ENCODE results near the gene MRPS33.
"Not testable (repeated sequence)": the region's sequence is repeated elsewhere in the genome, so short reads cannot be mapped to it uniquely, and the experiment has no call there.

Gene MRPS33

DNA sequence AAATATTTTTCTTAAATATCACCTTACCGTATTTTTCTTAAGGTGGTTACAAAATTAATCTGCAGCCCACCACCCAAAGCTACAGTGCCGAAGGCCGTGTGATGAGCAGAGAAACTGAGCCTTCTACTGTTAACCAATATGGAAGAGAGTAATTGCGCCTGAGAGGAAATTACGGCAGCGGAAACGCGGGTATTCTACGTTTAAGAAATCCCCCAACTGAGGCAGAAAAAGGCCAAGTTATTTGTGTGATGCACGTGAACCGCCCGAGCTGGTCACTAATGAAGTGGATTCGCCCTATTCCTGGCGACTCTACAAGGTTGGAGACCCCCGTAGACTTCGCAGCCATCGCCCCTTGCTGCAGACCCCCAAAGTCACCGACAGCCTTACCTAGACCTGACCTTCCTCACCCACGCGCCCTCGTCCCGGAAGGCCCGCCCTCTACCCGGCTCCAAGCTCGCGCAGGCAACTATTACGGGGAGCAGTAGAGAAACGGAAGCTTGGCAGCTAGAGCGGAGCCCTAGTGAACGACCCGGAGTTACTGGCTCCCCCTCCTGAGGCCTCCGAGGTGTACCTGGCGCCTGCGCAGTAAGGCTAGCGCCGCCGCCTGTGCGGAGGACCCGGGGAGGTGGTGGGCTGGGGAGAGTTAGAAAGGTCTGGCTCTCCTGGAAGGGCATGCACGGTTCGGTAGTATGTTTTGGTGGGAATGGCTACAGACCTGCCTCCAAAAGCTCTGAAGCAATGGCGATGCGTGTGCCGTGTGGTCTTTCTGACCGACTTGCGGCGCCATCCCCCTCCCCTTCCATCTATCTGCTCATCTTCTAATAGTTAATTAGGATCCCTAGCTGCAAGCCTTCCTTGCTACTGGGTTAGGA, at the start of gene MRPS33:
TSS of gene MRPS33 (minus strand) at position 429 of the 872 bp plus-strand sequence. CDS start 4,319 bp downstream, outside the sequence.
- peak; percentile 98 to 100 (median 99) for DNase-seq

- no peak for DNase-seq
Observed at GRCh38 chr7:141057788-141058187, 43.0 kb upstream of the MRPS33 start.

DNA sequence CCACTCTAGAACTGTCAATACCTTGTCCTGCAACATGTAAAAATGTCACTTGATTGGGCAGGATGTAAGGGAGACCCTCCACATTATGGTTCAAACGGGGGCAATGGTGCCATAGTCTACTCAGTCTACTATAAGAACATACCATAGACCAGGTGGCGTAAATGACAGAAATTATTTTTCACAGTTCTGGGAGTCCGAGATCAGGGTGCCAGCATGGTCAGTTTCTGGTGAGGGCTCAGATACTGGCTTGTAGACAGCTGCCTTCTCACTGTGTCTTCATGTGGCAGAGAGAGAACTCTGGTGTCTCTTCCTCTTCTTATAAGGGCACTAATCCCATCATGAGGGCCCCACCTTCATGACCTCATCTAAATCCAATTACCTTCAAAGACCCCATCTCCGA, 40.4 kb upstream of the MRPS33 start:
- no peak for DNase-seq

DNA sequence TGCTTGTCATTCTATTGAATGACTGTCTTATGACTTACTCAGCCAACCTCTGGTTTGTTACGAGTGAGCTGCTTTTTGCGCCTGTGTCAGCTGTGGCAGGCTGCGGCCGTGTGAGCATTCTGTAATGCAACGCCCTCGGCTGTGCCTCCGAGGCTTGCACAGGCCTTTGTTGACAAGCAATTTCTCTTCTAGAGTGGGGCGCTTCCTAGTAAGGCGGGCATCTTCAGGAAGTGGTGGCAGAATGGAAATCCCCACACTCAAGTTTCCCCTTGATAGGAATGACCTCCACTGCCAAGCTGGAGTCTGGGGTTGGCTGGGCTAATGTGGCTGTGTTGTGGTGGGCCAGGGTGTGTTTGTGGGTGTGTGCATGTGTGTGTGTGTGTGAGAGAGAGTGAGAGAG, 38.9 kb upstream of the MRPS33 start:
- DNase-seq = peak in 1 of 3 experiments; percentile 61

DNA sequence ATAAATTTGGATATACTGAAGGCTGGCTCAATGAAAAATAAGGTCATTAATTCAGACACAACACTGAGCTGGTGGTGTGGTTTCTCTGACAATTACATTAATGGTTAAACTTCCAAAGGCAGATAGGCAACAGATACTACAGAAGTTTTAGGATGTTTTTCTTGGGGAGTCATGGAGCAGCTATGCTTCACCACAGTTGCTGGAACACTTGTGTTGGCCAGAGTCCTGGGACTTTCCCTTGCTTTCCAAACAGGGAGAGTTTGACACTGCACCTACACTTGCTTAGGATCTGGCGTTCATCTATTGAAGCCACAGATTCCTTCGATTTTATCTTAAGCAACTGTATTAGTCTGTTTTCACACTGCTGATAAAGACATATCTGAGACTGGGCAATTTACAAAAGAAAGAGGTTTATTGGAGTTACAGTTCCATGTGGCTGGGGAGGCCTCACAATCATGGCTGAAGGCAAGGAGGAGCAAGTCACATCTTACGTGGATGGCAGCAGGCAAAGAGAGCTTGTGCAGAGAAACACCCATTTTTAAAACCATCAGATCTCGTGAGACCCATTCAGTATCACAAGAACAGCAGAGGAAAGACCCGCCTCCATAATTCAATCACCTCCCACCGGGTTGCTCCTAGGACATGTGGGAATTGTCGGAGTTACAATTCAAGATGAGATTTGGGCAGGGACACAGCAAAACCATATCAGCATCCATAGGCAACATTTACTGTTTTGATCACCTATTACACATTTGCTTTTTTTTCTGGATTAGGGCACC, 31.3 kb upstream of the MRPS33 start:
- DNase-seq = no peak

- DNase-seq = no peak
Observed at GRCh38 chr7:141045126-141045841, 30.5 kb upstream of the MRPS33 start.

DNA sequence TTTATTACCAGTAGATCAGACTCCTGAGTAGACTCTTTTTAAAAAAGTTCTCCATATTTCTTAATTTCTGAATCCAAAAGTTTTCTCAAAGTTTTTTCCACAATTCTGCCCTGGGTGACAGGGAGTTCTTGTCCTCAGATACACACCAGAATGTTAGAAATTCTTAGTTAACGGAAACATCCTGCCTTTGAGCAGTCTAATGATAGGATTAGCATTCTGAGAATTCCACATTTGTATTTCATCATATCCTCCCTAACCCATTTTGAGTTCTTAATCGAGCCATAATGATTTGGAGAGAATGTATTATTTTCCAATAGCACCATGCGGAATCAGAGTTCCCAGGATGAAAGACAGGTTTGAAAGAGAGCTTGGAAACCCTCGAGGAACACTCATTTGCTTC, 28.9 kb upstream of the MRPS33 start:
- no peak for DNase-seq

GRCh38 chr7:141042222-141043193, 27.8 kb upstream of the MRPS33 start:
- DNase-seq = no peak

- no peak for DNase-seq
Observed at GRCh38 chr7:141039376-141039775, 24.6 kb upstream of the MRPS33 start.

- not testable (repeated sequence) for DNase-seq
Observed at GRCh38 chr7:141038100-141038499, 23.3 kb upstream of the MRPS33 start.

GRCh38 chr7:141032539-141033323, 18.0 kb upstream of the MRPS33 start:
- peak in 2 of 3 experiments; percentile 55 to 79 for DNase-seq

DNA sequence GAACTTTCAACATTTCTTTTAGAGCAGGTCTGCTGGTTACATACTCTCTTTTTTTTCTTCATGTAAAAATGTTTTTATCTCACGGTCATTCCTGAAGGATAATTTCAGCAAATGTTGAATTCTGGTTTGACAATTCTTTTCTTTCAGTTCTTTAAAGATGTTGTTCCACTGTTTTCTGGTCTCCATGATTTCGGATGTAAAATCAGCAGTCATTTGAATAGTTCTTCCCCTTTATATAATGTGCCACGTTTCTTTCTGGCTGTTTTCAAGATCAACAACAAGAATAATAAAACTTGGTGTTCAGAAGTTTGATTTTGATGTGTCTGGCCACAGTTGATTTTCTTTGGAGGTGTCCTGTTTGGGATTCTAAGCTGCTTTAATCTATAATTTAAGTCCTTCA, 14.0 kb upstream of the MRPS33 start:
- no peak for DNase-seq

DNA sequence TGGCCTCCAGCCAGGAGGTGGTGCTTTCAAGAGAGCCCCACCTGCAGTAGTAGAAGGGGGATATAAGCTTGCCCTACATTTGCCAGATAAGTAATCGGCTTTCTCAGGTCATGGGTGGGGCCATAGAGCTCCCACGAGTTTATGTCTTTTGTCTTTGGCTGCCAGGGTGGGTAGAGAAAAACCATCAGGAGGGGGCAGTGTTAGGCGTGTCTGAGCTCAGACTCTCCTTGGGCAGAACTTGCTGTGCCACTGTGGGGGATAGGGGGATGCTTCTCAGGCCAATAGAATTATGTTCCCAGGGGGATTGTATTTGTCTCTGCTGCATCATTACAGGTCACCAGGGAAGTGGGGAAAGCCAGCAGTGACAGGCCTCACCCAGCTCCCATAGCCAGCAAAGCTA, 12.3 kb upstream of the MRPS33 start:
- DNase-seq = no peak

DNA sequence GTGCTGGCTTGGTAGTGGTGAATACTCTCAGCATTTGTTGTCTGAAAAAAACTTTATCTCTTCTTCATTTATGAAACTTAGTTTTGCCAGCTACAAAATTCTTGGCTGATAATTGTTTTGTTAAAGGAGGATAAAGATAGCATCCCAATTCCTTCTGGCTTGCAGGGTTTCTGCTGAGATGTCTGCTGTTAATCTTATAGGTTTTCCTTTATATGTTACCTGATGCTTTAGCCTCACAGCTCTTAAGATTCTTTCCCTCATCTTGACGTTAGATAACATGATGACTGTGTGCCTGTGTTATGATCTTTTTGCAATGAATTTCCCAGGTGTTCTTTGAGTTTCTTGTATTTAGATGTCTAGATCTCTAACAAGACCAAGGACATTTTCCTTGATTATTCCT, 9.9 kb upstream of the MRPS33 start:
- DNase-seq = no peak

- no peak for DNase-seq
Observed at GRCh38 chr7:141023295-141023694, 8.5 kb upstream of the MRPS33 start.

DNA sequence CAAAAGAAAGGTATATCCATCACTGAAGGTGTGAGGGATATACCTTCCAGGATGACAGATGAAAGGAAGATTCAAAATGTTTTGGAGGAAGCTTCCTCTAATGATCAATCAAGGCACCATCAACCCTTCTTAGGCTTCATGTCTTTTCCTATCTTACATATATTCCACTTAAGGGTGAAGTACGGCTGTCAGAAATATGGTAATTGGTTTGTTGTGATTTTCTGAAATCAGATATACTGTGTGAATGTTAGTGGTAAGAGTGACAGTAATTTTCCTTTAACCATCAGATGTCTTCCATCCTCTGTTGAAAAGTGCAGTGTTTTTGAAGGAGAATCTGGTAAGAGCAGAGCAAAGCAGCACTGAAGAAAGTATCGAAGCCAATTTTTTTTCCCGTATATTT, 2.8 kb upstream of the MRPS33 start:
- DNase-seq = no peak

DNA sequence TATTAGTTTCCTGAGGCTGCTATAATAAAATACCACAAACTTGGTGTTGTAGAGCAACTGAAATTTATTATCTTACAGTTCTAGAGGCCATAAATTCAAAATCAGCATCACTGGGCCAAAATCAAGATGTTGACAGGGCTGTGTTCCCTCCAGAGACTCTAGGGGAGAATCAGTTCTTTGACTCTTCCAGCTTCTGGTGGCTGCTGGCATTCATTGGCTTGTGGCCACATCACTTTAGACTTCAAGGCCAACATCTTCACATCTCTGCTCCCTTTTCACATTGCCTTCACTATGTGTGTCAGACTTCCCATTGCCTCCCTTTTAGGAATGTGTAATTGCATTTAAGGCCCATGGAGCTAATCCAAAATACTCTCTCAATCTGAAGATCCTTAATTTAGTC, 1.6 kb upstream of the MRPS33 start:
- DNase-seq = no peak

DNA sequence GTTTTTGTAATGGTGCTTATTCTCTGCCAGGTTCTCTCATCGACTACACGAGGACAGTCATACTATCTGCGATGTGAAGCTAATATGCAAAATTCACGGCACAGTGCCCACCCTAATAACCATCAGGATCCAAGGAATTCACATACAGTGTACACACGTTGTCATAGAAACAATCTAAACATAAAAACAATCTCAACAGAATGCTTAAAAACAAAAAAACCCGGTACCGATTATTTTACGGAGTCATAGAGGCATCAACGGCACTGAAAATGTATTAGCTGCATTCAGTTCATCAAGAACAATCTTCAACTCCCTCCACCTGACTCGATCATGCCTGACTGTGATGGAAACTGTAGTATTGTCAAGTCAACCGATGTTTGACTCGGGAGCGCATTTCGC, 628 bp downstream of the MRPS33 start:
- peak in 1 of 3 experiments; percentile 45 for DNase-seq

DNA sequence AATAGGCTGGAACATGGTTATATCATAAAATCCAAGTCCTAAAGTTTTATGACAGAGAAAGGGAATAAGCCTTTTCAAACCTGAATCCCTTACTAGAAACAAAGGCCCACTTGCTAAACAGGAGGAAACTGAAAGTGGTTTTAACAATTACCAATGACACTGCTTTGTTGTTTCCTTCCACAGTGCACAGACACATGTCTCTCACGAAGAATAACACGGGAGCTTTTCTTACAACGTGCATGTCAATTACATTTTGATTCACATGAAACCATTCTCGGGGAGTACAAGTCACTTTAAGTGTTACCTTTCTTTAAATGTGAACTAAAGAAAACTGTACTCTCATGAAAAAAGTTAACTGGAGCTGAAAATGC, 1.4 kb downstream of the MRPS33 start:
- DNase-seq = no peak

DNA sequence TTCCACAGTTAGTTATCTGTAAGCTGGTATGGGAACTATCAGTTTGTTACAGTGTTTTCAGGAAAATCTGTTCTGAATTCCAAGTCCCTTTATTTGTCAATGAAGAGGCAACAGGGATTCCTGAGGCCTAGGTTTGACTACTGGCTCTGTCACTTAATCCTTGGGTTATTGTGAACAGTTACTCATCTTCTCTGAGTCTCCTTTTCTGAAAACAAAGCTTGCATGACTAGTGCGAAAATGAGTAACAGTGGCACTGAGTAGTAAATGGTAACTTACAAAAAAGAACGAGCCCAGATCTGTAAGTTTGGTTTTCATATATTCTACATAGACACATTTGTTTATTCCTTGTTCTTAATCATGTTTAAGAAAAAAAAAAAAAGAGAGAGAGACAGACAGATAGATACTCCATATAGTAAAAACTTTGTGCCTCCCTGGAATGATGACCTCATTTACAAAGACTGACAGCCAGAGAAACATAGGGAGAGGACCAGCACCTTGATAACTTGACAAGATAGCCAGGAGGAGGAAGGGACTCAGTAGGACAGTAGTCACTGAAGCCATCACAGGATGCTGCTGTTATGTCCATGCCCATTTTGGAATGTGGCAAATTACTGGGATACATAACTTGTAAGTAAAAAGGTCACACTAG, 1.9 kb downstream of the MRPS33 start:
- no peak for DNase-seq
